ENCODE measurements around the gene TRAM2. TPM values are rescaled to one million over a fixed set of nuclear protein-coding genes. Genes with fewer than 3 reads are reported as not detected.

Gene TRAM2
- total and polyA plus RNA-seq, 2 of the 13 experiments (the other 11 are each of a cell fraction or from before 2014, with no cell fraction given): 49.1 to 72.5 TPM

- TF ChIP-seq, protein P1, sequence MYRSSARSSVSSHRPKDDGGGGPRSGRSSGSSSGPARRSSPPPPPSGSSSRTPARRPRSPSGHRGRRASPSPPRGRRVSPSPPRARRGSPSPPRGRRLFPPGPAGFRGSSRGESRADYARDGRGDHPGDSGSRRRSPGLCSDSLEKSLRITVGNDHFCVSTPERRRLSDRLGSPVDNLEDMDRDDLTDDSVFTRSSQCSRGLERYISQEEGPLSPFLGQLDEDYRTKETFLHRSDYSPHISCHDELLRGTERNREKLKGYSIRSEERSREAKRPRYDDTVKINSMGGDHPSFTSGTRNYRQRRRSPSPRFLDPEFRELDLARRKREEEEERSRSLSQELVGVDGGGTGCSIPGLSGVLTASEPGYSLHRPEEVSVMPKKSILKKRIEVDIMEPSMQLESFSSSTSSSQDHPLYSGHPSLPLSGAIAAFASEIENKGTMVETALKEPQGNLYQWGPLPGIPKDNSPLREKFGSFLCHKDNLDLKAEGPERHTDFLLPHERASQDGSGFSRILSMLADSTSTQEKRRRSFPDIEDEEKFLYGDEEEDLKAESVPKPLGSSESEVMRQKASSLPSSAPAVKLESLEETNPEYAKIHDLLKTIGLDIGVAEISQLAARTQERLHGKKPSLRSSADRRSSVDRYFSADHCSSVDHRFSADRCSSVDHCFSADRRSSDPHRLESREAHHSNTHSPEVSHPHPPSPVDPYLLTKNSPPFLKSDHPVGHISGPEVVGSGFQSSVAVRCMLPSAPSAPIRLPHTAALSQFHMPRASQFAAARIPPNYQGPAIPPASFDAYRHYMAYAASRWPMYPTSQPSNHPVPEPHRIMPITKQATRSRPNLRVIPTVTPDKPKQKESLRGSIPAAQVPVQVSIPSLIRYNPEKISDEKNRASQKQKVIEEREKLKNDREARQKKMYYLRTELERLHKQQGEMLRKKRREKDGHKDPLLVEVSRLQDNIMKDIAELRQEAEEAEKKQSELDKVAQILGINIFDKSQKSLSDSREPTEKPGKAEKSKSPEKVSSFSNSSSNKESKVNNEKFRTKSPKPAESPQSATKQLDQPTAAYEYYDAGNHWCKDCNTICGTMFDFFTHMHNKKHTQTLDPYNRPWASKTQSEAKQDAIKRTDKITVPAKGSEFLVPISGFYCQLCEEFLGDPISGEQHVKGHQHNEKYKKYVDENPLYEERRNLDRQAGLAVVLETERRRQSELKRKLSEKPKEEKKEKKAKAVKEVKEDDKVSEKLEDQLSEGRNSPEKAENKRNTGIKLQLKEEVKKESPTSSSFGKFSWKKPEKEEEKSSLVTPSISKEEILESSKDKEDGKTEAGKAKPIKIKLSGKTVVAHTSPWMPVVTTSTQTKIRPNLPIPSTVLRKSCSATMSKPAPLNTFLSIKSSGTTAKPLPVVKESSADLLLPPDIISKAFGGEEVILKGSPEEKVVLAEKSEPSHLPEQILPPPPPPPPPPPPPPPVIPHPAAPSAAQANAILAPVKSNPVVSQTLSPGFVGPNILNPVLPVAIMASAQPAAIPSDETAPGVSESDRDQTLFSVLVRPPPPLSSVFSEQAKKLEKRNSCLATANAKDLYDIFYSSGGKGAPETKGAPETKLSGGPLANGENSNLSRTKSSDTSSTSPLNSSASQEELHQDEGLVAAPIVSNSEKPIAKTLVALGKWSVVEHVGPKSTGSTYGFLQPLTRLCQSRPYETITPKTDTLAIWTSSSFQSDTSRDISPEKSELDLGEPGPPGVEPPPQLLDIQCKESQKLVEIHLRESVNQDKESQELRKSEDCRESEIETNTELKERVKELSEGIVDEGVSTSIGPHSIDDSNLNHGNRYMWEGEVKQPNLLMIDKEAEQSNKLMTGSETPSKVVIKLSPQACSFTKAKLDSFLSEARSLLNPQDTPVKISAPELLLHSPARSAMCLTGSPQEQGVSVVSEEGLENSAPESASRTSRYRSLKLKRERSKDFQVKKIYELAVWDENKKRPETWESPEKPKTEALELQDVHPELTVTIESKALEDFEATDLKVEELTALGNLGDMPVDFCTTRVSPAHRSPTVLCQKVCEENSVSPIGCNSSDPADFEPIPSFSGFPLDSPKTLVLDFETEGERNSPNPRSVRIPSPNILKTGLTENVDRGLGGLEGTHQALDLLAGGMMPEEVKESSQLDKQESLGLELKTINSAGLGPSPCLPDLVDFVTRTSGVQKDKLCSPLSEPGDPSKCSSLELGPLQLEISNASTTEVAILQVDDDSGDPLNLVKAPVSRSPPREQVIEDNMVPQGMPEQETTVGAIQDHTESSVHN (CRISPR knock-in tag; IDR thresholded peaks at IDR 0.05): no peak
- TF ChIP-seq YY1 (IDR thresholded peaks at IDR 0.05; ENCODE audit: insufficient read depth, insufficient replicate concordance, low read depth, low read length) (no peak), MXI1 (IDR thresholded peaks at IDR 0.05; ENCODE audit: borderline replicate concordance, low read depth, low read length) (no peak)
Observed at GRCh38 chr6:52516943-52517342, 59.9 kb downstream of the TRAM2 start (continued).

DNA sequence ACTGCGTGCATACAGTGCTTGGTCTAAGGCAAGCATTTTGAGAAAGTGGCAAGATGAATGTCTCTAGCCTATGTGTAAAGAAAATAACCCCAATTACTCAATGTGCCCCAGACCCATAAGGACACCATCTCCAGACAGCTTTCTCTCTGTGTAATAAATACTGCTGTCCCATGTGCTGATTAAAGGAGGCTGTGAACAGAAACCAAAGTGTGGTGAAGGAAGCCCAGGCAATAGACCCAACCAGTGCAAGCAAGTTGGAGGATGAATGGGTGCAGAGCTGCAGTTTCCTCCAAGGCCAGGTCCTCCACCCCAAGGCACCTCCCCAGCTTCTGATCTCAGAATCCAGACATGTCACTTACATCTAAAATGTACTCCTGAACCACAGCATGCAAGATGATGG is 60.6 kb downstream of the TRAM2 start:
- 100% methylated on average over 1 of the region's 1 CpG for WGBS (ENCODE audit: low lambda C conversion rate)
- Histone ChIP-seq H3K36me3 (replicated peaks in 1 of 2; ENCODE audit: control insufficient read depth in 1 of 2, insufficient read depth in 2 of 2, low read length in 2 of 2) (peaks cover 44 to 85% of the 10 kb centered on the region in 2 experiments), H3K79me2 (ENCODE audit: insufficient read depth, low read length) (peaks cover 37% of the 10 kb centered on the region), H3K27me3 (ENCODE audit: control insufficient read depth in 1 of 2, insufficient read depth in 2 of 2, low read length in 2 of 2) (no peaks in the 10 kb centered on the region), H3K4me2 (ENCODE audit: low read depth, low read length) (no peak overlapping the region), H2AFZ (ENCODE audit: low read length) (no peak overlapping the region), H3K27ac (ENCODE audit: extremely low read length, insufficient read depth, low read length) (no peak overlapping the region), H3K4me3 (replicated peaks in 1 of 3; ENCODE audit: insufficient read depth in 1 of 3, low read depth in 2 of 3, low read length in 3 of 3) (no peak overlapping the region), H3K9me3 (ENCODE audit: low read length) (no peaks in the 10 kb centered on the region), H3K9ac (ENCODE audit: insufficient read depth, low read depth, low read length) (no peak overlapping the region), H3K4me1 (ENCODE audit: insufficient read depth, low read length) (peaks cover 64% of the 10 kb centered on the region), H4K20me1 (ENCODE audit: insufficient read depth, low read length) (no peaks in the 10 kb centered on the region)
- intact Hi-C loops (cut with micrococcal nuclease; ENCODE audit: unreplicated experiment) (loop anchor here (10.0 kb wide), 1 partner anchor 149 kb away; no protein-coding TSS in a partner anchor), in situ Hi-C loops (cut with HindIII; ENCODE audit: extremely low pct_ligation_motif_present, low pct_unique_long_range_greater_than_20kb) (loop anchor here (5.0 kb wide), 1 partner anchor 61 kb away; the partner anchor contains the start of gene TRAM2)
- ChIA-PET POLR2A (interaction anchor here (0.7 to 4.3 kb wide), 2 partner anchors 28 to 190 kb away, joined by 3 to 22 read pairs; no protein-coding TSS in a partner anchor), CTCF (ENCODE audit: low intra/inter-chr PET ratio, low total read pairs) (no interaction called here)
- DNase-seq (ENCODE audit: low spot score) (no peak), ATAC-seq (no peak), FAIRE-seq (no peak)
- BruUV-seq (replicated peaks): no TSS peak
- TF ChIP-seq REXO4 (CRISPR knock-in tag; IDR thresholded peaks at IDR 0.05; ENCODE audit: borderline replicate concordance): no peak
- TF ChIP-seq ZBTB44 (CRISPR knock-in tag; IDR thresholded peaks at IDR 0.05): no peak
- no peak for TF ChIP-seq THAP9 (CRISPR knock-in tag; IDR thresholded peaks at IDR 0.05; ENCODE audit: borderline replicate concordance)
- TF ChIP-seq, protein P2, sequence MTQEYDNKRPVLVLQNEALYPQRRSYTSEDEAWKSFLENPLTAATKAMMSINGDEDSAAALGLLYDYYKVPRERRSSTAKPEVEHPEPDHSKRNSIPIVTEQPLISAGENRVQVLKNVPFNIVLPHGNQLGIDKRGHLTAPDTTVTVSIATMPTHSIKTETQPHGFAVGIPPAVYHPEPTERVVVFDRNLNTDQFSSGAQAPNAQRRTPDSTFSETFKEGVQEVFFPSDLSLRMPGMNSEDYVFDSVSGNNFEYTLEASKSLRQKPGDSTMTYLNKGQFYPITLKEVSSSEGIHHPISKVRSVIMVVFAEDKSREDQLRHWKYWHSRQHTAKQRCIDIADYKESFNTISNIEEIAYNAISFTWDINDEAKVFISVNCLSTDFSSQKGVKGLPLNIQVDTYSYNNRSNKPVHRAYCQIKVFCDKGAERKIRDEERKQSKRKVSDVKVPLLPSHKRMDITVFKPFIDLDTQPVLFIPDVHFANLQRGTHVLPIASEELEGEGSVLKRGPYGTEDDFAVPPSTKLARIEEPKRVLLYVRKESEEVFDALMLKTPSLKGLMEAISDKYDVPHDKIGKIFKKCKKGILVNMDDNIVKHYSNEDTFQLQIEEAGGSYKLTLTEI (CRISPR knock-in tag; conservative IDR thresholded peaks at IDR 0.05): no peak

Measured in HepG2 (cell line).